Activated CD4-positive, alpha-beta T cell treated with anti-CD3 and anti-CD28 coated beads for 48 hours (primary cell): ENCODE measurements around the gene GDF2.
A peak's percentile ranks its signal among the peaks of the same experiment; 100 is the strongest.

Experiments used
- DNase-seq: peaks from one replicate; pipeline ENCODE4 v3.0.0-alpha.2; 2020

Gene GDF2

DNA sequence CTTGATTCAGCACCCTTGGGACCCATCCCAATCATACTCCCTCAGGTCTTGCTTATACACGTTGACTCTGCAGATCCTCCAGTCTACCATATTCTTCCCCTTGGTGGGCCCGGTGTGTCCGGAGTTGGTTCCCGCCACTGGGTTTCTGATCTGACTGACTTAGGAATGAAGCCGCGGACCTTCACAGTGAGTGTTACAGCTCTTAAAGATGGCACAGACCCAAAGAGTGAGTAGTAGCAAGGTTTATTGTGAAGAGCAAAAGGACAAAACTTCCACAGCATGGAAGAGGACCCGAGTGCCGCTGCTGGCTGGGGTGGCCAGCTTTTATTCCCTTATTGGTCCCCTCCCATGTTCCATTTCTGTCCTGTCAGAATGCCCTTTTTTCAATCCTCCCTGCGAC, 28.2 kb upstream of the GDF2 start:
- no peak for DNase-seq

DNA sequence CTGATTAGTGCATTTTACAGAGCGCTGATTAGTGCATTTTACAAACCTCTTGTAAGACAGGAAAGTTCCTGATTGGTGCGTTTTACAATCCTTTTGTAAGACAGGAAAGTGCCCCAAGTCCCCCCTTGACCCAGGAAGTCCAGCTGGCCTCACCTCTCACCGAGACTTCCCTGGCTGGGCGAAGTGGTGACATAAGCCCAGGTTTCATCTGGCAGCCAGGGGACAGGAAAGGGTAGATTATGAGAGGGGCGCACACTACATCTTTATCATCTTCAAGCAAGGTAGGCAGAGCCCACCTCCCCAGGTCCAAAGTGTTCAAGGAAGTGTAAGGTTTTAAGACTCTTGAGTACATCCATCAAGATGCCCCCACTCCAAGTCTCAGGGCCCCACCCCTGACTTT, 27.8 kb upstream of the GDF2 start:
- no peak for DNase-seq

DNA sequence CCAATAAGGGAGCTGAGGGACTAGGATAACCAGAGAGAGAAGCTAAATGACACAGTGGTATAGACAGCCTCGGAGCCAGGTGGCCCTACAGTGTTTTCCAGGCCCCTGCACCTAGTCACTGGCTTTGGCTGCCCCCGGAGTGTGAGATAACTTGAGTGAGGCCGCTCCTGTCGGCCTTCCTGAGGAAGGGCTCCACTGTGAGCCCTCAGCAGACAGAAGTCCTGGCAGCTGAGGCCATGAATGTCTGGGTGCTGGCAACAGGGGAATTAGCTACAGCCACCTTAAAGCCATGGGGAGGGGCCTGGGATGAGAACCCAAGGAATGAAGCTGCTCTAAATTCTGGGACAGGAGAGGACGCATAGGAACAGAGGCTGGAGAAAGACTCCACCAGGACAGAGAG, 26.8 kb upstream of the GDF2 start:
- DNase-seq: no peak

DNA sequence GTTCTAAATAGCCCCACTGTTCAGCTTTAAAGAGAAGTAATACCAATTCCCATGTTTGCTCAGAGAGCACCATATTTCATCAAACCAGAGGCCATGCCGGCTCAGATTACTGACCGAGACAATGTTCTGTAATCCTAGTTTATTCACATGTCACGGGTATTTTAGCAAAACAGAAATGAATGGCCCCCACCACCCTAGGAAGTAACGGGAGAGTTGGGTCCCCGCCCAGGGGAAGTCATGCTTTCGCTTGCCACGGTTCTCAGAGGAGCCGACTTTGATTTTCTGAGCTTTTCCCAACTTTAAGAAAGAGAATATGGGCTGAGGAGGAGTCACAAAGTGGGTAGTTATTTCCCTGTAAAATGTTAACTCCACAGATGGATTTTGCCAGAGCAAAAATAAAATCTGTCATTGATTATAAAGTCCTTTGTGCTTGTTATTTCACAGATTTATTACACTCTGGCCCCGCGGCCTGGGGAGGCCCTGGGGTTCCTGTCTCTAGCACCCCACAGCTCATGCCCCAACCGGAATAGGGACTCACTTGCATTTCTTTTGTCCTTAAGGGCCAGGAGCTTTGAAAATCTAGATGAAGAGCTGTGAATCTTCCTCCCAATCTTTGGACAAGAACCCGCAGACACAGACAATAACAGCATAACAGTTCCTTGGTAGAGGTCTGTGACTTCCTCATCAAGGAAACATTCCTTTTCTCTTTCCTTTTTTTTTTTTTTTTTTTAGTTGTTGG, 25.9 kb upstream of the GDF2 start:
- no peak for DNase-seq

DNA sequence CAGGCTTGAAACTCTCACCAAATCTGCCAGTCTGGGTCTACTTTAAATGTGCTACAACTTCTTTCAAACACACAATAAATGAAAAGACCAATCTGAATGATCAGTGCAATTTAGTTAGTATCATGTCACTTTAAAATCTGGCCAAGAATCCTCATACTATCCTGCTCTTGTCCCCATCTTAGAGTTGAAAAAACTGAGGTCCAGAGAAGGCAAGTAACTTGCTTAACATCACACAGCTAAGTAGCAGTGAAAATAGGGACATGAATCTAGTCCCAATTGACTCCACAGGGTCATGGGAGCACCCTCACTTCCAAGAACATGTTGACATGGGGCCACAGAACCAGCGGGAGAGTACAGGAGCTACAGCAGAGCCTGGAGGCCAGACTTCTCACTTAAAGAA, 25.3 kb upstream of the GDF2 start:
- DNase-seq: no peak

DNA sequence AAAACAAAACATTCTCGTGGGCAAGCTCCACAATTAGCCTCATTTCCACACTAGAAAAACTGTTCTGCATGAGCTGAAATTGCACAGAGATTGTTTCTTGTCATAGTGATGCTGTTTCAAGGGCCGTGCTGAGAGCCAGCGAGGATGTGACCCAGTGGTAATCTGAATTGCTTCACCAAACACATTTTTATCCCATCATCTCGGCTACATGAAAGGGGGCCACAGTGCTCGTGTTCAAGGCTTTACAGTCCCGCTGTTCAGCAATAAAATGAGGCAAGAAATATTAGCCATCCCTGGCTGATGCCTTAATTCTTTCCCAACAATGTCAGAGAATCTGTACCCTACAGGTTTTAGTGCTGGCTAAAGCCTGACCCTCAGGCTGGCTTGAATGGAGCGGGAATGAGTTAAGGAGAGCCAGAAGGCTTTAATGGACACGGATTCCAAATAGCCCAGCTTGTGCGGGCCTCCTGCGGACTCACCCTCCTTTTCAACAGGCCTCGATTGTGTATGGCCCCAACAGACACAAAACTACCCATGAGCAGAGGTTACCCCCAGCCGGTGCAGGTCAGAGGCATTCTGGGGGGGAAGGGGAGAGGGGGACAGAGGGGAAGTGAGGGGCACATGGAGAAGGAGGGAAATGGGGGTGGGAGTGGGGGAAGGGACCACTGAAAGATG, 24.3 kb upstream of the GDF2 start:
- no peak for DNase-seq

DNA sequence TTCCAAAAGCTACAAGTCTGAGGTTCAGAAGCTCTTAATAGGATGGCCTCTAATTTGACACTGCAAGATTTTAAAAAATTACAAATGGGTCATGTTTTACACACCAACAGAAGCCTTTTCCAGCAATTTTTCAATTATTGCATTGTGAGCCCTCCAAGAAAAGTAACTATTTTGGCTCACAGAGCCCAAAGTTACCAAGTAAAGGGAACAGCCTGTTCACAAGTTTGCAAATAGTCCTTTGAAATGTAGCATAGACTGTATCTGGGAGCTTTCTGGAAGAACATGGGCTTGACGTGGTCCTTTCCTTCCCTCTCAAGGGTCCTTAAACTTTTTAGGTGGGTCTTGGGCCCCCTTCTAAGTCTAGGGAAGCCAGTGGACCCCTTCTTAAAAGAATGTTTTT, 23.5 kb upstream of the GDF2 start:
- DNase-seq: no peak

DNA sequence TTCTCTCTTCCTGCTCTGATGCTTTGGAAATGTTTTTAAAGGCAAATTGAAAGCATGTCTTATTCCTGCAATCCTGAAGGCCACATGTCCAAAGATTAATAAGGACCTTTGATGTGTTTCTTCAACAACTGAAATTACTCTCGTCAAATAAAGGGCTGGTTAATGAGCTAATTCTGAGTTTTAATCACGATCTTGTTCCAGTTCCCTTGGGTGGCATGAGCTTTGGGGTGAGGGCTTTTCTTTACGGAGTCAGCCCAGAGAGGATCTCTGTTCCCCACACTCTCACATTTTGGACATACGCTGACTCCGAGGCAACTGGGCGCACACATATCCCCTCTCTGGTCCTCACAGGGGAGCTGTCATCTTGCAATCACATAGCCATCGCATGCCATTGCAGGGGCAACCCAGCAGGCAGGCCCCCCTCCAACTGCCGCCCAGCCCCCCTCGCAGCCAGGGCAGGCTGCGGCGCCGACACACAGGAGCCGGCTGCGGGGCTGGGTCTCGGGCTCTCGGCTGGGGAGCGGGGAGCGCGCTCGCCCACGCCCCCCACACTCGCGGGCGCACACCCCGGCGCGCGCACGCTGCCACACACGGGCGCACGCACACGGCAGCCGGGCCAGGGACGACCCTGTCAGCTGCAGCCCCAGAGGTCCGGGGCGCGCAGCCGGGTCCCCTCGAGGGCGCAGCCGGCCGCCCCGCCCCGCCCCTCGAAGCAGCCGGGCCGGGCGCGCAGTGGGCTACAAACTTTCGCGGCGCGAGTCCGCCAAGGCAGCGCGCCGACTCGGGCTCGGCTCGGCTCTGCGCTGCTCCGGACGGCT, 22.4 kb upstream of the GDF2 start, which contains the start of gene GDF10:
Gene GDF10 (plus strand): TSS at position 587 of the 818 bp plus-strand sequence. CDS start 455 bp downstream, outside the sequence.
- DNase-seq: peak; percentile 28

DNA sequence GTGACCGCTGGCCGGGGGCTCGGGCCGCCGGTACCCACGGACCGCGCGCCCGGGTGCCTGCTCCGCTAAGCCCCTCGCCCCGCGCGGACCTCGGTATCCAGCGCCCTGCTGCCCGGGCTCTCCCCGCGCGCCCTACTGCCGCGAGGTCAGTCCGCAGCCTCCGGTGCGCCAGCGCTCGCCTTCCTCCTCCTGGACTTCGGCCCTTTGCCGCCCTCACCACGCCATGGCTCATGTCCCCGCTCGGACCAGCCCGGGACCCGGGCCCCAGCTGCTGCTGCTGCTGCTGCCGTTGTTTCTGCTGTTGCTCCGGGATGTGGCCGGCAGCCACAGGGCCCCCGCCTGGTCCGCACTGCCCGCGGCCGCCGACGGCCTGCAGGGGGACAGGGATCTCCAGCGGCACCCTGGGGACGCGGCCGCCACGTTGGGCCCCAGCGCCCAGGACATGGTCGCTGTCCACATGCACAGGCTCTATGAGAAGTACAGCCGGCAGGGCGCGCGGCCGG, 21.8 kb upstream of the GDF2 start:
- DNase-seq: no peak

DNA sequence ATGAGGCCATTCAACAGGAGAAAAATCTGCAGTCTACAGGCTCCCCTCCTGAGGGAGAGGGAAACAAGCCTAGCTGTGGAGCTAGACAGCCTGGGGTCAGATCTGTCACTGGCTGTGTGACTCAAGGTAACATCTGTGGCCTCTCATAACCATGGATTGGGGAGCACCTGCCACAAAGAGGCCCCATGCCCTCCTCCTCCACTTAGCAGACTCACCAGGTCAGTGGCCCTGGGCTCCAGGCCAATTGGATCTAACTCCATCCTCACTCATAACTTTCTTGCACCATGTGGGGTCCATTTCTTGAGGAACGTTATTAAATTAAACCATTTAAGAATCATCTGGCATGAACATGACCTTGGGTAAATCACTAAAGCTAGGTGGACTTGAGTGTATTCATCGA, 20.4 kb upstream of the GDF2 start:
- no peak for DNase-seq

DNA sequence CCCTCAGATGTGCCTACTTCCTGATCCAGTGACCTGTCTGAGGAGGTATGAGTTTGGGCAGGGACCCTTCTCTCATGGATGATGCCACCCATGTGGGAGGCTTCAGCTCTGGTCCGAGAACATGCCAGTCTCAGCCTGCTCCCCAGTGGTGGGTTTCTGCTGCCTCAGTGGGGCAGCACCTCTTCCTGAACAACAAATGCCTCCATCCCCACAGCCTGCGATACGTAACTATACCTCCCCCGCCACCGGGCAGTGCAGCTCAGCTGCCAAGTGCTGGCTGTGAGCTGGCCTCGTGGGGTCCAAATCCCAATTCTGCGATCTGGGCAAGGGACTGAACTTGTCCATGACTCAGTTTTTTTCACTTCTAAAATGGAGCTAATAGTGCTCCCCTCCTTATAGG, 19.1 kb upstream of the GDF2 start:
- no peak for DNase-seq

DNA sequence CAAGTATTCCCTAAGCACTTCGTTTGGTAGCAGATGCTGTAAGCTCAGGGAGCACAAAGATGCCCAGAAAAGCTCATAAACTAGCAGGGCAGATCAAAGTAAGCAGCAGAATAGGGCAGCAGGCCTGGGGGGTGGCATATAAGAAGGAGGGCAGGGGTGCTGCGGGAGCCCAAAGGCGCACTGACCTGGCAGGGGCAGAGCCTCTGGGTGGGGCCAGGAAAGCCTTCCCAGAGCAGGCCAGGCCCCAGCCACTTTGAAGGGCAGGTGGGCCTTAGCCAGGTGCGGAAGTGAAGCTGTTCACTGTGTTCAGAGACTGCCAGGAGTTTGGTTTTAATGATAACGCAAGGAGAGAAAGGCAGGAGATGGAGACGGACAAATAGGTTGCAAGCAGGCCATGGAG, 18.4 kb upstream of the GDF2 start:
- DNase-seq: no peak

DNA sequence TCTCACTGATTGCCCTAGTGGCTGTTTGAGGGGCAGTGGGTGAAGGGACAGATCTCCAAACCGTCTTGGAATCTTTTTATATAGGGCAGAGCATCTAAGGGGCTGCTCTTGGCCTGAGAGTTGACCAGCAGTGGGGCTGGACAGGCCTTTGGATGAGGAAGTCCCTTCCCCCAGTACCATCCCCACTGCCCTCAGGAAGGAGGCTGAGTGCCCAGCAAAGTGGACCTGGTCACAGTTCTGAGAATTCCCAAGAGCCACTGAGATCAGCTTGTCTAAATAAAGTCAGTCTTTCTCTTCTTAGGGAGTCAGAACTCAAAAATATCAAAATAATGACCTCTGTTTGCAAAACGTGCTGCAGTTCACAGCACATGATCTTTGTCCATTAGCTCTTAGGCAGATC, 16.7 kb upstream of the GDF2 start:
- no peak for DNase-seq

DNA sequence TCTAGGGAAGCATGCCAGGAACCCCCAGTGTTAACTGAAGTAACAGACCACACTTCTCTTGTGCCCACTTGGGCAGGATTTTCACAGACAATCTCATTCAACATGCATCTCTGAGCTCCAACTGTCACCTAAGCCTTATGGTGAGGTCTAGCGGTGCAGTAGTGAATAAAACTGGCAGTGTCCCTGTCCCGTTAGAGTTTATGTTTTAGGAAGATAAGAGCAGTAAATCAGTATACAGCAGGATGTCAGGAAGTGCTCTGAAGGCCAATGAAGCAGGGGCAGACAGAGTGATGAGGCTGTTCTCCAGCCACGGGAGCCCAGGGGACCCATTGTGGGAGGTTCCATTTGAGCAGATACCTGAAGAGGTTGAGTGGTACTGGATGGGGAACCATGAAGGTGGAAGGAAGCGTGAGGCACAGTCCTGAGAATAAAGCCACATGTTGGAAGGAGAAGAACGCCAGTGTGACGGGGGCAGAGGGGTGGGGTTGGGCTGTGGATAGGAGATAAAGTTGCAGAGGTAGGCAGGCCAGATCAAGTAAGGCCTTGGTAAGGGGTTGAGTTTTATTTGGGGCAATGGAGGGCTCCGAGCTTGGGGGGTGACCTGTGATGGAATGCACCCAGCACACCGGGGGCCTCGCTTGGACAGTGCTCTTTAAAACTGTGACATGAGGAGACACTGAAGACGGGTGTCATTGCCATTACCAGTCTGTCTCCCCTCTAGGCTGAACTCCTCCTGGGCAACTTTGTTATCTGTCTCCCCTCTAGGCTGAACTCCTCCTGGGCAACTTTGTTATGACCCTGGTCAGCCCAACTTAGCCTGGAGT, 15.7 kb upstream of the GDF2 start:
- DNase-seq: no peak

DNA sequence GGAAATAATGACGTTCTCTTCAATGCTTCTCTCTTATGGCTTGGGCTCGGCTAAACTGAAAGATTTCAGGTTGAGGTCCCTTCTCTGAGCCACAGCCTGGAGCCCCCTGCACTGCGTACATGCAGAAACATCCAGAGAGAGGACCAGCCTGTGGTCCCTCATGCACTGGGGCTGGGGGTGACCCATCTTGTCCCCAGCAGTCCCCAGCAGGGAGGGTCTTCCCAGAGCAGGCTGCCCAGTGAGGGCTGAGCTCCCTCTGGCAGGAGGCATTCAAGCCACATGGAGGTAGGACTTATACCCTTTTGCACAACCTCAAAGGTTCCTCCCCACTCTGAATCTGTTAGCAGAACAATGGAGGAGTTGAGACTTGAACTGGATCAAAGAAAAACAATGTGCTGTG, 14.9 kb upstream of the GDF2 start:
- no peak for DNase-seq

DNA sequence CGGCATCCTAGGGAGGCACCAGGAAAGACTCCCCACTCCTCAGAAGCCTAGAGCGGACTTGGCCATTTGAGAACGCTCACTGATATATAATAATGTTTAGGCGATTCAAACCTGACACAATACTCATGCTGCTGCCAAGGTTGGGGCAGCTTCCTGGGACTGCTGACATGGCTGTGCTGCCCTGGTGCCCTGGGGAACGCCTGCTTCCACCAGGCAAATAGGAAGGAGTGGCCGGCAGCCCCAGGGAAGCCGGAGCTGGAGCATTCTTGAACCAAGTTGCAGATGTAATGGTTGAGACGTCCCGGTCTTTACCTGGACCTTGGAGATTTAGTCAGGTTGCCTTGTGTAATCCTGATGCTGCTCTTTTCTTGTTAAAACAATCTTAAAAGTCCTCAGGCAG, 13.5 kb upstream of the GDF2 start:
- DNase-seq: no peak

DNA sequence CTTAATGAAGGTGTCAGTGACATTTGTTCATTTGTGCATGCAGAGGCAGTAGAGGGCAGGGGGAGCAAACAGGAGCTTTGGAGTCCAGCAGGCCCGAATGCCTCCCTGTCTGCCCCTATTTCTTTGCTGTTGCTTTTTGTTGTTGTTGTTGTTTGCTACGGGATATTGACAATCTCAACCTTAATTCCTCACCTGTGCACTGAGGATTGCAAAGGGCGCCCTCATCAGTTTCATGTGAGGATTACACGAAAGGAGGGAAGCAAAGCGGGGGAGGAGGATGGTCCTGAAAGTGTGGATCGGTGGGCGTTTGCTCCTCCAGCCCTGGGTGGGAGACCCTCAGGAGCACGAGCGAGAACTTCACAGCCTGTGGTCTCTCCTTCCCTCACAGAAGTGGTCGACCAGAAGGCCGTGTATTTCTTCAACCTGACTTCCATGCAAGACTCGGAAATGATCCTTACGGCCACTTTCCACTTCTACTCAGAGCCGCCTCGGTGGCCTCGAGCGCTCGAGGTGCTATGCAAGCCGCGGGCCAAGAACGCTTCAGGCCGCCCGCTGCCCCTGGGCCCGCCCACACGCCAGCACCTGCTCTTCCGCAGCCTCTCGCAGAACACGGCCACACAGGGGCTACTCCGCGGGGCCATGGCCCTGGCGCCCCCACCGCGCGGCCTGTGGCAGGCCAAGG, 12.7 kb upstream of the GDF2 start:
- peak; percentile 43 for DNase-seq

DNA sequence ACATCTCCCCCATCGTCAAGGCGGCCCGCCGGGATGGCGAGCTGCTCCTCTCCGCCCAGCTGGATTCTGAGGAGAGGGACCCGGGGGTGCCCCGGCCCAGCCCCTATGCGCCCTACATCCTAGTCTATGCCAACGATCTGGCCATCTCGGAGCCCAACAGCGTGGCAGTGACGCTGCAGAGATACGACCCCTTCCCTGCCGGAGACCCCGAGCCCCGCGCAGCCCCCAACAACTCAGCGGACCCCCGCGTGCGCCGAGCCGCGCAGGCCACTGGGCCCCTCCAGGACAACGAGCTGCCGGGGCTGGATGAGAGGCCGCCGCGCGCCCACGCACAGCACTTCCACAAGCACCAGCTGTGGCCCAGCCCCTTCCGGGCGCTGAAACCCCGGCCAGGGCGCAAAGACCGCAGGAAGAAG, 12.2 kb upstream of the GDF2 start:
- DNase-seq: no peak

DNA sequence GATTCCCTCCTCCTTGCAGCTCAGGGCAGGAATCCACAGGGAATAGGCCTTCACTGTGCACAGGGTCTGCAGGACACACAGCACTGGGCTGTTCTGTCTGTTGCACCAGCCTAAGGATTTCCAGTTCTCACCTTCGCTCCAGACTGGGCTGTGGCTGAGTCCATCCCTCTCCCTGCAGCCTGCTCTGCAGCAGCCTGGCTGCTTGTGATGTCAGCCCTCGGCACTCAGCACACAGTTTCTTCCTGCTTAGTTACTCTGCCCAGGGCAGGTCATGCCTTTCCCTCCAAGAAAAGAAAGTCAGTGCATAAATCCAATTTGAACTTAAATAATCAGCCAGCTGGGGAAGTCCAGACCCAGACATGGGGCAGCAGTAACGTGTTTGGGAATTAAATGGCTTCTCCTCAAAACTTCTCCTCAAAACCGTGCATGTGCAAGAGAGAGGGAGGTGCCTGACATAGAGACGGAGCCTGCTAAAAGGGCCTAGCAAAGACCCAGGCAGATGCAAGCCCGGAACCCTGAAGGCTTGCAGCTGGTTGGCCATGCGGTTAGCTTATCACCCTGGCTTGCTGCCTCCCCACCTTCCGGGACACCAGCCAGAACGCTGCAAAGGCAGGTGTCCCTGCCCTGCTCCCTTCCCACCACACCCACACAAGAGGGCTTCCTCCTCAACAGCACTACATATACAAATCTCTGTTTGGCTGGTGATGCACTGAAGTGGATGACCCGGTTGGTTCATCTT, 10.9 kb upstream of the GDF2 start:
- DNase-seq: peak; percentile 42

DNA sequence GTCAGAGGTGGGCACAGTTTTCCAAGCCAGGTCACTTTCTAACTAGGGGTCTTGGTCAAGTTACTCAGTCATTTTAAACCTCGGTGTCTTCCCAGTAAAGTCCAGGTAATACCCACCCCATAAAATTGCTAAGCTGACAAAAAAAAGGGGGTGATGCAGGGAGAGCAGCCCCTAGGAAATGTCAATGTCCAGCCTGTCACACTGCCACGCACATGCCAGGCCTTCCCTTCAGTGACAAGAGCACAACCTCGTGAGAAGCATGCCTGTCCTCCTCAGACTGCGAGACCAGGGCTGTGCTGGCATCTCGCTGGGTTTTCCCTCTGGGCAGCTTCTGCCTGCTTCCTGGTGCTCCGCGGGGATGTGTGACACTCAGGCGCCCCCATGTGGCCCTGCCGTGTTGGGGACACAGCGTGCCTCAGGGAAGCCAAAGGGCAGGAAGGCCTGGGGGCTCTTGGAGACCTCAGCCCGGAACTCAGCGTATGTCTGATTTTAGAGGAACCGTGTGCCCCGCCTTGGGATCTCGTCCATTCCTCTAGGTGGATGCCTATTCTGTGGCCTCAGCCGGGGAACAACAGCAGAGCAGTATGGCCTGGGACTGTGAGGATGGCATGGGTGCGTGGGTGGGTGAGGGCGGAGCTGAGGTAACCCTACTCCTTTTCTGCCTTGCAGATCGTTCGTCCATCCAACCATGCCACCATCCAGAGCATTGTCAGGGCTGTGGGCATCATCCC, 10.2 kb upstream of the GDF2 start:
- DNase-seq: peak; percentile 90

DNA sequence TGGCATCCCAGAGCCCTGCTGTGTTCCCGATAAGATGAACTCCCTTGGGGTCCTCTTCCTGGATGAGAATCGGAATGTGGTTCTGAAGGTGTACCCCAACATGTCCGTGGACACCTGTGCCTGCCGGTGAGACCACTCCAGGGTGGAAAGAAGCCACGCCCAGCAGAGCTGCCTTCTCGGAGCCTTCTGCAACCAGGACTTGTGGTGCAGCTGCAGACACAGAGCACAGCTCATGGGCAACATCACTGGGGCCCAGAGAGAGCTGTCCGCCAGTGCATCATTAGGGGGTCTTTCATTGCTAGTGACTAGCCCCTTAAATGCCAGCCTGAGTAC, 9.6 kb upstream of the GDF2 start:
- DNase-seq: no peak
